Transverse colon (tissue), 4 donors: ENCODE data around the gene DIO2.

Experiments
- EP300 ChIP-seq: sonication (generic); formaldehyde crosslinking; IDR thresholded peaks from one replicate; pipeline ENCODE4 v1.6.1; 2017; ENCODE audit warnings: antibody characterized with exemption, low read depth
- POLR2A ChIP-seq: fragments of 450-650 bp; IDR thresholded peaks from one replicate; pipeline ENCODE4 v1.6.1; 2016; ENCODE audit warnings: antibody characterized with exemption, mild to moderate bottlenecking, moderate library complexity
- POLR2AphosphoS5 ChIP-seq, 3 donors: sonication (generic); formaldehyde crosslinking; IDR thresholded peaks; one replicate each; pipeline ENCODE4 v1.6.1; 2016; ENCODE audit warnings: antibody characterized with exemption in 3 of 3
- TF ChIP-seq, protein P1 (sequence below), 5 experiments: fragments of 200-600 bp in 3 of 5; fragments of 450-650 bp in 2 of 5; sonication (generic) in 3 of 5; IDR thresholded peaks; 1 replicate in 2 of 5; 2 replicates in 3 of 5; pipeline ENCODE4 v1.5.1; 2016 to 2017; ENCODE audit warnings: antibody characterized with exemption in 5 of 5, inconsistent platforms in 3 of 5, mild to moderate bottlenecking in 2 of 5, moderate library complexity in 1 of 5

DNA sequence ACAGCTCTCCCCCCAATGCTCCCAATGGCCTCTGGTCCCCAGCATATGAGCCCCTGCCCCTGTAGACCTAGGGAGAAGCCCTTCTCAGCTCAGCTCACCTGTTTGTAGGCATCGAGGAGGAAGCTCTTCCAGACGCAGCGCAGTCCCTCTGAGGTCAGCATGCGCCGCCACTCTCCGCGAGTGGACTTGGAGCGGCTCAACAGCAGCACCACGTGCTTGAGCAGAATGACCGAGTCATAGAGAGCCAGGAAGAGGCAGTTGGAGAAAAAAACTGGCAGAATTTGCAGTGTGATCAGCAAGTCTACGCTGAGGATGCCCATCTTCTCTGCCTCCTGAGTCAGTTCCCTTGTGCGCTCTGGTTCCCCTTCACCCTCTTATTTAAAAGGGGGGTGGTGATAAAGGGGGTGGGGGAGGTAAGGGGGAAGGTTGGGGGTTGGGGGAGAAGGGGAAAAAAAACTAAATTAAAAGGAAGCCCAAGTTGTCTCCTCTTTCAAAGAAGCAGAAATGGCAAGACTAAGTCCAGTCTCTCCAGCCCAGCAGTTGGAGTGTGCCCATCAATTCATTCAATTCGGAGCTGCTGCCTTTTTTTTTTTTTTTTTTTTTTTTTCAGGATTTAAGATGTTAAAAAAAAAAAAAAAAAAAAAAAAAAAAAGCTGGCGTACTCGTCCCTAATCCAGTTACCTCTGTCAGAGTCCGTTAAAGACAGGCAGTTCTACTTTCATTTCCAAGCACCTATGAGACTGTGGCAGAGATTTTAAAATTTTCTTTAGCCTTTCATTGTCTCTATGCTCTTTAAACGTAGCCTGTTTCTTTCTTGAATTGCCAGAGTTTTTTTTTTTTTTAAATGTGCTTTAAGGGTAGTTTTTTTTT lies at the start of gene DIO2:
- TF ChIP-seq, protein P1, sequence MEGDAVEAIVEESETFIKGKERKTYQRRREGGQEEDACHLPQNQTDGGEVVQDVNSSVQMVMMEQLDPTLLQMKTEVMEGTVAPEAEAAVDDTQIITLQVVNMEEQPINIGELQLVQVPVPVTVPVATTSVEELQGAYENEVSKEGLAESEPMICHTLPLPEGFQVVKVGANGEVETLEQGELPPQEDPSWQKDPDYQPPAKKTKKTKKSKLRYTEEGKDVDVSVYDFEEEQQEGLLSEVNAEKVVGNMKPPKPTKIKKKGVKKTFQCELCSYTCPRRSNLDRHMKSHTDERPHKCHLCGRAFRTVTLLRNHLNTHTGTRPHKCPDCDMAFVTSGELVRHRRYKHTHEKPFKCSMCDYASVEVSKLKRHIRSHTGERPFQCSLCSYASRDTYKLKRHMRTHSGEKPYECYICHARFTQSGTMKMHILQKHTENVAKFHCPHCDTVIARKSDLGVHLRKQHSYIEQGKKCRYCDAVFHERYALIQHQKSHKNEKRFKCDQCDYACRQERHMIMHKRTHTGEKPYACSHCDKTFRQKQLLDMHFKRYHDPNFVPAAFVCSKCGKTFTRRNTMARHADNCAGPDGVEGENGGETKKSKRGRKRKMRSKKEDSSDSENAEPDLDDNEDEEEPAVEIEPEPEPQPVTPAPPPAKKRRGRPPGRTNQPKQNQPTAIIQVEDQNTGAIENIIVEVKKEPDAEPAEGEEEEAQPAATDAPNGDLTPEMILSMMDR (IDR thresholded peaks at IDR 0.05), result no peak
- TF ChIP-seq POLR2AphosphoS5 (IDR thresholded peaks at IDR 0.05), result no peak
- no peak for TF ChIP-seq POLR2A
- TF ChIP-seq EP300, result no peak
